GM20000 (cell line): ENCODE measurements around the gene CFAP68.

Experiments used
- DNase-seq: peaks from one replicate; pipeline ENCODE4 v3.0.0; 2012; ENCODE audit warnings: low spot score
- TF ChIP-seq, protein P1 (sequence below): IDR thresholded peaks from 2 replicates; pipeline ENCODE4 v1.5.1; 2012; ENCODE audit warnings: mild to moderate bottlenecking, control low read depth; ENCODE audit errors: extremely low read depth, missing control alignments

The CFAP68 gene

GRCh38 chr11:111911563-111912401 is 32.4 kb downstream of the CFAP68 start, which contains the start of gene CRYAB:
Gene CRYAB (minus strand): TSS chr11:111911770. CDS start chr11:111911724, 46 bp downstream.
- TF ChIP-seq, protein P1, sequence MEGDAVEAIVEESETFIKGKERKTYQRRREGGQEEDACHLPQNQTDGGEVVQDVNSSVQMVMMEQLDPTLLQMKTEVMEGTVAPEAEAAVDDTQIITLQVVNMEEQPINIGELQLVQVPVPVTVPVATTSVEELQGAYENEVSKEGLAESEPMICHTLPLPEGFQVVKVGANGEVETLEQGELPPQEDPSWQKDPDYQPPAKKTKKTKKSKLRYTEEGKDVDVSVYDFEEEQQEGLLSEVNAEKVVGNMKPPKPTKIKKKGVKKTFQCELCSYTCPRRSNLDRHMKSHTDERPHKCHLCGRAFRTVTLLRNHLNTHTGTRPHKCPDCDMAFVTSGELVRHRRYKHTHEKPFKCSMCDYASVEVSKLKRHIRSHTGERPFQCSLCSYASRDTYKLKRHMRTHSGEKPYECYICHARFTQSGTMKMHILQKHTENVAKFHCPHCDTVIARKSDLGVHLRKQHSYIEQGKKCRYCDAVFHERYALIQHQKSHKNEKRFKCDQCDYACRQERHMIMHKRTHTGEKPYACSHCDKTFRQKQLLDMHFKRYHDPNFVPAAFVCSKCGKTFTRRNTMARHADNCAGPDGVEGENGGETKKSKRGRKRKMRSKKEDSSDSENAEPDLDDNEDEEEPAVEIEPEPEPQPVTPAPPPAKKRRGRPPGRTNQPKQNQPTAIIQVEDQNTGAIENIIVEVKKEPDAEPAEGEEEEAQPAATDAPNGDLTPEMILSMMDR, result no peak
- DNase-seq, result no peak

DNA sequence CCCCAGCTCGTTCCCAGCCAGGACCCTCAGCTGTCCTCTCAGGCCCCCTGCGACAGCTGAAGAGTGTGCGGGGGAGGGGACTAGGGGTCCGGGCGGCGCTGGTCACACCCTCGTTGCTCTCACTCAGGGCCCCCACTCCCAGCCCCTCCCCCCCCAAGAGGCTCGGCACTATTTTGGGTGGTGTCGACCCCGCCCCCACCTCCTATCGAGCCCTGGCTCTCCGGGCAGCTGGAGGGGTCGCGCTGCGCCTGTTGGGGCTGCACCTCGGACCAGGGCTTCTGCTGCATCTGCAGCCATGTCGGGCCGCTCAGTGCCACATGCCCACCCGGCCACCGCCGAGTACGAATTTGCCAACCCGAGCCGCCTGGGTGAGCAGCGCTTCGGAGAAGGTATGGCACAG is 33.2 kb downstream of the CFAP68 start, which contains the start of gene HSPB2:
Gene HSPB2 (plus strand): TSS at position 200 of the 400 bp plus-strand sequence. CDS start 96 bp downstream, at position 296.
- DNase-seq, result no peak
- TF ChIP-seq, protein P1, result no peak

DNA sequence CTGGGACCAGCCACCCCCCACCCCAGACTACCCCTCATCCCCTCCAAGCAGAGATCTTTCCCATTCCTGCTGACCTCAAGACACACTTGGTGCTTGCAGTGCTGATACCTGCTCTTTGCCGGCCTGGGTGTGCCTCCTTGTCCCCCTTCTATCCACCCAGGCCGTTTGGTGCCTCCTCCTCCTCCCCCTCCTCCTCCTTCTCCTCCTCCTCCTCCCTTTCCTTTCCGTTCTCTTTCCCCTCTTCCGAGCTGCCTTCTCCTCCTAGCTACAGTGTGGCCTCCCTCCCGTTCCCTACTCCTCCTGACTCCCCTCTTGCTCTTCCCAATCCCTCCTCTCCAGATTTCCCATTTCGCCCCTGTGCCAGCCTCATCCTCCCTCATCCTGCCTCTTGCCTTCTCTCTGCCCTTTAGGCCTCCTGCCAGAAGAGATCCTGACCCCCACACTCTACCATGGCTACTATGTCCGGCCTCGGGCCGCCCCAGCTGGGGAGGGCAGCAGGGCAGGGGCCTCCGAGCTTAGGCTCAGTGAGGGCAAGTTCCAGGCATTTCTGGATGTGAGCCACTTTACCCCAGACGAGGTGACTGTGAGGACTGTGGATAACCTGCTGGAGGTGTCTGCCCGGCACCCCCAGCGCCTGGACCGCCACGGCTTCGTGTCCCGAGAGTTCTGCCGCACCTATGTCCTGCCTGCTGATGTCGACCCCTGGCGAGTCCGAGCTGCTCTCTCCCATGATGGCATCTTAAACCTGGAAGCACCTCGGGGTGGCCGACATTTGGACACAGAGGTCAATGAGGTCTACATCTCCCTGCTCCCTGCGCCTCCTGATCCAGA is 33.9 kb downstream of the CFAP68 start:
- TF ChIP-seq, protein P1, result no peak
- DNase-seq, result no peak

GRCh38 chr11:111913997-111914396 is 34.7 kb downstream of the CFAP68 start:
- TF ChIP-seq, protein P1, result no peak
- DNase-seq, result no peak

GRCh38 chr11:111916768-111917167 is 37.4 kb downstream of the CFAP68 start:
- TF ChIP-seq, protein P1, result no peak
- DNase-seq, result no peak

DNA sequence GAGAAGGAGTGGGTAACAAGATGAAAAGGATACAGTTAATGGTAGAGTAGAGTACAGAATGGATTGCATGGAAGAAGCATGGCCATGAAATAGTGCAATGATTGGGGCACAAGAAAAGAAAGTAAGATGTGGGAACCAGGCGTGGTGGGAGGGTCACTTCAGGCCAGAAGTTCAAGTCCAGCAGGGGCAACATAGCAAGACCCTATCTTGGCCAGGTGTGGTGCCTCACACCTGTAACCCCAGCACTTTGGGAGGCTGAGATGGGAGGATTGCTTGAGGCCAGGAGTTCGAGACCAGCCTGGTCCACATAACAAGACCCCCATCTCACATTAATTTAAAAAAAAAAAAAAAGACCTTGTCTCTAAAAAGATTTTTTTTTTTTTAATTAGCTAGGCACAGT is 38.0 kb downstream of the CFAP68 start:
- DNase-seq, result no peak
- TF ChIP-seq, protein P1, result no peak

GRCh38 chr11:111917788-111918187 is 38.4 kb downstream of the CFAP68 start:
- TF ChIP-seq, protein P1, result no peak
- no peak for DNase-seq
